K562 (cell line): ENCODE measurements around the gene SYPL2. TPM values are rescaled to one million over a fixed set of nuclear protein-coding genes. Genes with fewer than 3 reads are reported as not detected.

Source experiments
- ATAC-seq: fragments of 200-7000 bp; cut with Tn5 transposase; 3 replicates; pipeline ENCODE4 v1.9.1; 2020; ENCODE audit warnings: moderate library complexity
- BruUV-seq: library from RNA; stranded (reverse); fragments of 400-500 nt; replicated peaks from 2 replicates; lab custom pipeline; 2021; lab: Mats Ljungman, UMichigan
- CTCF ChIA-PET: fragments of 300-600 bp; formaldehyde crosslinking; extraction: SDS; loops from one replicate; lab custom pipeline; 2021; ENCODE audit warnings: low intra/inter-chr PET ratio; lab: Yijun Ruan, JAX
- POLR2A ChIA-PET: fragments of 300-600, 350-650 bp; sonication (Branson Sonifier 250); formaldehyde crosslinking; extraction: SDS; loops from one replicate; lab custom pipeline; 2021; ENCODE audit warnings: antibody characterized with exemption, inconsistent platforms; lab: Yijun Ruan, JAX
- DNase-seq, 4 experiments: peaks; one replicate each; pipeline versions ENCODE4 v3.0.0 to v3.0.0-alpha.2; 2011 to 2018; ENCODE audit warnings: low spot score in 3 of 4, mixed read lengths in 3 of 4; ENCODE audit errors: extremely low read depth in 1 of 4
- FAIRE-seq: peaks from 2 replicates; lab custom pipeline; 2011; peaks lifted over from hg19 to GRCh38; lab: Jason Lieb, UNC
- H2AFZ ChIP-seq: 2 replicates; pipeline ENCODE4 v1.6.0; 2011; ENCODE audit warnings: low read depth, low read length, control low read depth, inconsistent platforms
- H3K27ac ChIP-seq: fragments of 200-600 bp; 3 replicates; pipeline ENCODE4 v1.8.0; 2011; ENCODE audit warnings: low read depth, mild to moderate bottlenecking, control low read depth, inconsistent platforms, low read length, moderate library complexity, mixed read lengths; ENCODE audit errors: extremely low read depth
- H3K27me3 ChIP-seq, 2 experiments: fragments of 300-600 bp in 1 of 2; 2 replicates in 1 of 2; 3 replicates in 1 of 2; pipeline versions ENCODE4 v1.6.0 to v1.8.0; 2011; ENCODE audit warnings: inconsistent platforms in 2 of 2, low read length in 2 of 2, mild to moderate bottlenecking in 1 of 2, mixed read lengths in 1 of 2, moderate library complexity in 1 of 2; ENCODE audit not compliant: control insufficient read depth in 2 of 2, insufficient read depth in 2 of 2
- H3K36me3 ChIP-seq: fragments of 300-600 bp; 3 replicates; pipeline ENCODE4 v1.8.0; 2011; ENCODE audit warnings: mild to moderate bottlenecking, low read length, inconsistent platforms; ENCODE audit not compliant: control insufficient read depth, insufficient read depth
- H3K4me1 ChIP-seq, 2 experiments: fragments of 200-600 bp in 1 of 2; replicated peaks in 1 of 2; 2 replicates in 1 of 2; 3 replicates in 1 of 2; pipeline versions ENCODE4 v1.5.1 to v1.8.0; 2011; ENCODE audit warnings: inconsistent platforms in 2 of 2, low read length in 2 of 2, mild to moderate bottlenecking in 1 of 2, mixed read lengths in 1 of 2, moderate library complexity in 1 of 2; ENCODE audit not compliant: control insufficient read depth in 2 of 2, insufficient read depth in 2 of 2
- H3K4me2 ChIP-seq: 2 replicates; pipeline ENCODE4 v1.6.1; 2011; ENCODE audit warnings: low read length, control low read depth, inconsistent platforms, mixed read lengths; ENCODE audit not compliant: insufficient read depth
- H3K4me3 ChIP-seq: fragments of 200-600 bp; sonication (generic), shearing (Covaris generic); 2 replicates; pipeline ENCODE4 v1.5.1; 2016; ENCODE audit warnings: control low read depth, inconsistent platforms
- H3K79me2 ChIP-seq: fragments of 200-600 bp; 3 replicates; pipeline ENCODE4 v1.8.0; 2011; ENCODE audit warnings: low read length, inconsistent platforms; ENCODE audit not compliant: control insufficient read depth, insufficient read depth
- H3K9ac ChIP-seq, 2 experiments: 2 replicates each; pipeline versions ENCODE4 v1.6.0 to v1.6.1; 2011; ENCODE audit warnings: low read depth in 2 of 2, low read length in 2 of 2, control low read depth in 1 of 2, inconsistent platforms in 1 of 2, mild to moderate bottlenecking in 1 of 2, mixed read lengths in 1 of 2; ENCODE audit not compliant: insufficient read depth in 1 of 2
- H3K9me1 ChIP-seq: one replicate; pipeline ENCODE4 v1.6.0; 2011; ENCODE audit warnings: inconsistent platforms, mild to moderate bottlenecking, low read length, moderate library complexity; ENCODE audit not compliant: control insufficient read depth, insufficient read depth
- H3K9me3 ChIP-seq: replicated peaks from 2 replicates; pipeline ENCODE4 v1.5.1; 2011; ENCODE audit warnings: low read depth, low read length, inconsistent platforms; ENCODE audit not compliant: control insufficient read depth, insufficient read depth
- H4K20me1 ChIP-seq: replicated peaks from 2 replicates; pipeline ENCODE4 v1.6.1; 2011; ENCODE audit warnings: low read length, inconsistent platforms, mixed read lengths; ENCODE audit not compliant: control insufficient read depth, insufficient read depth
- FOXK1 ChIP-seq: sonication (generic); formaldehyde crosslinking; IDR thresholded peaks from 2 replicates; pipeline ENCODE4 v1.8.0; 2022; ENCODE audit warnings: missing genetic modification reagents, mild to moderate bottlenecking, borderline replicate concordance
- HDAC2 ChIP-seq: fragments of 450-650 bp; IDR thresholded peaks from 2 replicates; pipeline ENCODE4 v1.6.1; 2016; ENCODE audit warnings: mild to moderate bottlenecking
- HNRNPK ChIP-seq: fragments of 200-400 bp; formaldehyde crosslinking; IDR thresholded peaks from one replicate; pipeline ENCODE4 v1.6.1; 2018; ENCODE audit warnings: mild to moderate bottlenecking, low read depth, low read length; ENCODE audit not compliant: poor library complexity, severe bottlenecking
- KAT8 ChIP-seq: fragments of 450-650 bp; IDR thresholded peaks from 2 replicates; pipeline ENCODE4 v1.6.1; 2016; ENCODE audit warnings: low read depth, mild to moderate bottlenecking
- KLF13 ChIP-seq: fragments of 450-650 bp; IDR thresholded peaks from 2 replicates; pipeline ENCODE4 v1.6.1; 2016; ENCODE audit warnings: missing genetic modification characterization, low read depth, mild to moderate bottlenecking, missing compliant biosample characterization, moderate library complexity, borderline replicate concordance
- MYBL2 ChIP-seq, 2 experiments: fragments of 450-650 bp in 1 of 2; sonication (generic) in 1 of 2; formaldehyde crosslinking in 1 of 2; IDR thresholded peaks; 2 replicates each; pipeline versions ENCODE4 v1.6.1 to v1.8.1; 2017 to 2022; ENCODE audit warnings: borderline replicate concordance in 1 of 2, inconsistent platforms in 1 of 2, low read depth in 1 of 2, mild to moderate bottlenecking in 1 of 2, missing genetic modification reagents in 1 of 2, moderate library complexity in 1 of 2
- PKNOX1 ChIP-seq: fragments of 450-650 bp; IDR thresholded peaks from 2 replicates; pipeline ENCODE4 v1.6.1; 2016
- SMAD2 ChIP-seq: fragments of 150-350 bp; IDR thresholded peaks from 2 replicates; pipeline ENCODE4 v1.6.1; 2014; ENCODE audit warnings: low read depth, mild to moderate bottlenecking, low read length
- U2AF2 ChIP-seq: fragments of 200-400 bp; formaldehyde crosslinking; optimal IDR thresholded peaks from 2 replicates; pipeline ENCODE3; 2017; ENCODE audit warnings: low read depth, mild to moderate bottlenecking, low read length
- YBX1 ChIP-seq: fragments of 450-650 bp; IDR thresholded peaks from 2 replicates; pipeline ENCODE4 v1.7.1; 2016; ENCODE audit warnings: mild to moderate bottlenecking
- ZNF263 ChIP-seq: sonication (generic); formaldehyde crosslinking; IDR thresholded peaks from 2 replicates; pipeline ENCODE4 v1.8.0; 2022; ENCODE audit warnings: mild to moderate bottlenecking, missing genetic modification reagents, borderline replicate concordance
- ZNF644 ChIP-seq: fragments of 200-800 bp; sonication (Bioruptor generic); IDR thresholded peaks from 2 replicates; pipeline ENCODE4 v1.6.1; 2016; ENCODE audit warnings: low read depth, missing genetic modification characterization, missing compliant biosample characterization
- WGBS: fragments of 100-300 bp; shearing (Covaris generic); methylation state at CpG from one replicate; pipeline ENCODE4 v1.1.6; 2016; ENCODE audit warnings: low coverage, mixed read lengths; ENCODE audit not compliant: insufficient coverage; ENCODE audit errors: missing lambda C conversion rate; 5-methylcytosine and 5-hydroxymethylcytosine counted together
- in situ Hi-C: fragments of 300-500 bp; cut with MboI; formaldehyde crosslinking; loops from 4 replicates; pipeline ENCODE4 v1.15.0; 2018; ENCODE audit warnings: inconsistent platforms, mixed read lengths
- intact Hi-C: fragments of 100-400 bp; cut with micrococcal nuclease; formaldehyde crosslinking; loops from 2 replicates; pipeline ENCODE4 v1.14.2; 2022
- polyA plus RNA-seq, 8 experiments: library from polyadenylated mRNA; depleted of rRNA in 4 of 8; stranded (reverse) in 5 of 8; unstranded in 3 of 8; fragments of >200 nt; fragmentation: Nextera tagmentation in 2 of 8; fragmentation: Illumina TruSeq in 1 of 8; extraction: Ambion mirVana in 2 of 8; extraction: Trizol in 1 of 8; gene quantifications; 2 replicates each; pipeline versions ENCODE4 v1.2.1 to v1.2.3, GENCODE V29; 2011 to 2014; ENCODE audit warnings: inconsistent platforms in 1 of 8, missing spikeins in 1 of 8
- total RNA-seq, 7 experiments: library from RNA; depleted of rRNA in 6 of 7; stranded (reverse); fragments of >200 nt in 6 of 7; fragmentation: Illumina TruSeq in 2 of 7; extraction: Trizol in 2 of 7; gene quantifications; 2 replicates each; pipeline versions ENCODE4 v1.2.1 to v1.2.3, GENCODE V29; 2011 to 2021; ENCODE audit warnings: low replicate concordance in 1 of 7

The SYPL2 gene
- total and polyA plus RNA-seq, 9 of the 15 experiments (the other 6 are each of a cell fraction or from before 2014, with no cell fraction given): 0.03 to 0.20 (median 0.07) TPM; not detected in 2

- ChIA-PET CTCF (no interaction called here), POLR2A (interaction anchor here (0.6 to 4.9 kb wide), 11 partner anchors 11 to 191 kb away, joined by 3 to 21 read pairs (median 4); partner anchors contain the start of genes AMIGO1, ATXN7L2, GNAI3 and GPR61)
- no TSS peak for BruUV-seq
- H3K9me3 ChIP-seq: no peaks in the 10 kb centered on the region
- FAIRE-seq: no peak
- H4K20me1 ChIP-seq: no peaks in the 10 kb centered on the region
- H3K79me2 ChIP-seq: no peaks in the 10 kb centered on the region
- H2AFZ ChIP-seq: no peak overlapping the region
- TF ChIP-seq FOXK1: no peak
- TF ChIP-seq SMAD2: no peak
- TF ChIP-seq YBX1: no peak
- TF ChIP-seq HNRNPK: no peak
- TF ChIP-seq KLF13 (tag): no peak
- no peak for TF ChIP-seq ZNF644 (tag)
- no peak for TF ChIP-seq ZNF263 (CRISPR knock-in tag)
- no peak for TF ChIP-seq PKNOX1
- no peak for TF ChIP-seq U2AF2
- TF ChIP-seq HDAC2: no peak
- no peak for TF ChIP-seq MYBL2 (IDR thresholded peaks at IDR 0.05; ENCODE audit: low read depth)
- no peak for TF ChIP-seq MYBL2 (CRISPR knock-in tag; IDR thresholded peaks at IDR 0.05; ENCODE audit: borderline replicate concordance)
- TF ChIP-seq KAT8: no peak
- TF ChIP-seq, all 486 proteins: peak for 0
- peaks cover 9 to 14% of the 10 kb centered on the region in 2 experiments; a peak in 4 of 5 replicates for H3K4me1 ChIP-seq
- no peak overlapping the region for H3K4me2 ChIP-seq
- H3K27ac ChIP-seq: no peak overlapping the region
- peaks cover 15 to 27% of the 10 kb centered on the region in 2 experiments for H3K27me3 ChIP-seq
- H3K9ac ChIP-seq: peak overlapping the region in 1 of 2 experiments; percentile 18; a peak in 1 of 4 replicates
- WGBS: 47% methylated on average over 3 of the region's 3 CpGs
- no peak overlapping the region for H3K4me3 ChIP-seq
- intact Hi-C loops: no loop called here
- no peak for DNase-seq
- no peak for ATAC-seq
- H3K36me3 ChIP-seq: no peaks in the 10 kb centered on the region
- no peaks in the 10 kb centered on the region for H3K9me1 ChIP-seq
- in situ Hi-C loops: no loop called here
Observed at GRCh38 chr1:109528712-109529111, 62.4 kb downstream of the SYPL2 start.
